B cell (primary cell): Measurements from ENCODE around the gene KAZN.

ENCODE experiments used
- CTCF ChIP-seq: fragments of 200-600 bp; IDR thresholded peaks from one replicate; pipeline ENCODE4 v1.8.0; 2022; ENCODE audit warnings: antibody characterized with exemption, mild to moderate bottlenecking
- EZH2 ChIP-seq: IDR thresholded peaks from 2 replicates; pipeline ENCODE4 v1.6.1; 2012; ENCODE audit warnings: borderline replicate concordance, low read depth, mild to moderate bottlenecking, moderate library complexity, low read length; ENCODE audit not compliant: insufficient read depth, poor library complexity, severe bottlenecking

GRCh38 chr1:15122331-15122730 is 523.8 kb downstream of the KAZN start:
- TF ChIP-seq CTCF (no peak), EZH2 (no peak)
